Right renal cortex interstitium (tissue), 3 donors: ENCODE results near the gene SERTAD4. TPM values are rescaled to one million over a fixed set of nuclear protein-coding genes. Genes with fewer than 3 reads are reported as not detected.

Experiments used
- polyA plus RNA-seq, 3 donors: library from polyadenylated mRNA; unstranded; fragments of 120-200 nt; gene quantifications; one replicate each; pipeline ENCODE4 v1.2.1, GENCODE V29; 2013; ENCODE audit not compliant: insufficient read length in 3 of 3

Gene SERTAD4
- polyA plus RNA-seq, 3 donors = 3.9 to 4.9 (median 4.3) TPM

Other genes starting within 250 kb of the SERTAD4 start
- gene HHAT, start 96.1 kb downstream of the SERTAD4 start, polyA plus RNA-seq = 10 to 100 TPM; 13.8 to 16.3 (median 15.2) TPM